ENCODE measurements around the gene TMED5. TPM values are rescaled to one million over a fixed set of nuclear protein-coding genes. Genes with fewer than 3 reads are reported as not detected.
"Not testable (repeated sequence)": the region's sequence is repeated elsewhere in the genome, so short reads cannot be mapped to it uniquely, and the experiment has no call there.

Gene TMED5
- total RNA-seq, 1 experiment from 2014 or later: 59.2 TPM

DNA sequence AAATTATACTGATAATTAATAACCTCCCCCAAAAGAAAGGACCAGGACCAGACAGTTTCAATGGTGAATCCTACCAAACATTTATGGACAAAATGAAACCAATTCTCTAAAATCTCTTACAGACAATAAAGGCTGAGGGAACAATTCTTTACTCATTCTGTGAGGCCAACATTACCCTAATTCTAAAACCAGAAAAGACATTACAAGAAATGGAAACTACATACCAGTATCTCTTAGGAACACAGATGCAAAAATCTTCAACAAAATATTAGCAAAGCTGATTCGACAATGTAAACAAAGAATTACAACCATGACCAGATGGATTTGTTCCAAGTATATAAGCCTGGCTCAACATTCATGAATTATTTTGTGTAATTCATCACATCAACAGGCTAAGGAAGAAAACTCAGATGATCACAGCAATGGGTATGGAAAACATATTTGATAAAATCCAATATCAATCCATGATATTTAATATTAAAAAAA, 8.6 kb downstream of the TMED5 start:
- Histone ChIP-seq H3K36me3 (ENCODE audit: low read depth, low read length) (peaks cover 38% of the 10 kb centered on the region), H3K9ac (ENCODE audit: low read length) (no peak overlapping the region), H3K79me2 (ENCODE audit: low read length) (peaks cover 96% of the 10 kb centered on the region), H4K20me1 (ENCODE audit: low read length) (peaks cover 48% of the 10 kb centered on the region), H2AFZ (ENCODE audit: low read length) (no peak overlapping the region), H3F3A (ENCODE audit: low read length, unreplicated experiment) (no peaks in the 10 kb centered on the region), H3K27ac (ENCODE audit: low read length) (no peak overlapping the region), H3K4me2 (ENCODE audit: low read length) (no peak overlapping the region), H3K4me1 (ENCODE audit: insufficient read depth, low read length) (no peaks in the 10 kb centered on the region; the same call in 1 of the 2 replicates), H3K9me2 (replicated peaks; ENCODE audit: low read length) (no peaks in the 10 kb centered on the region), H3K27me3 (ENCODE audit: low read length) (no peaks in the 10 kb centered on the region), H3K9me3 (ENCODE audit: low read length) (no peaks in the 10 kb centered on the region), H3K4me3 (ENCODE audit: low read length) (no peak overlapping the region)
- DNase-seq: no peak
- ATAC-seq: no peak
- CTCF ChIA-PET: no interaction called here
- TF ChIP-seq, protein P1, sequence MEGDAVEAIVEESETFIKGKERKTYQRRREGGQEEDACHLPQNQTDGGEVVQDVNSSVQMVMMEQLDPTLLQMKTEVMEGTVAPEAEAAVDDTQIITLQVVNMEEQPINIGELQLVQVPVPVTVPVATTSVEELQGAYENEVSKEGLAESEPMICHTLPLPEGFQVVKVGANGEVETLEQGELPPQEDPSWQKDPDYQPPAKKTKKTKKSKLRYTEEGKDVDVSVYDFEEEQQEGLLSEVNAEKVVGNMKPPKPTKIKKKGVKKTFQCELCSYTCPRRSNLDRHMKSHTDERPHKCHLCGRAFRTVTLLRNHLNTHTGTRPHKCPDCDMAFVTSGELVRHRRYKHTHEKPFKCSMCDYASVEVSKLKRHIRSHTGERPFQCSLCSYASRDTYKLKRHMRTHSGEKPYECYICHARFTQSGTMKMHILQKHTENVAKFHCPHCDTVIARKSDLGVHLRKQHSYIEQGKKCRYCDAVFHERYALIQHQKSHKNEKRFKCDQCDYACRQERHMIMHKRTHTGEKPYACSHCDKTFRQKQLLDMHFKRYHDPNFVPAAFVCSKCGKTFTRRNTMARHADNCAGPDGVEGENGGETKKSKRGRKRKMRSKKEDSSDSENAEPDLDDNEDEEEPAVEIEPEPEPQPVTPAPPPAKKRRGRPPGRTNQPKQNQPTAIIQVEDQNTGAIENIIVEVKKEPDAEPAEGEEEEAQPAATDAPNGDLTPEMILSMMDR (conservative IDR thresholded peaks at IDR 0.05; ENCODE audit: low read depth, low read length): no peak
- no peak for TF ChIP-seq EZH2 (IDR thresholded peaks at IDR 0.05; ENCODE audit: low read length, unreplicated experiment)
- no peak for TF ChIP-seq EZH2phosphoT487 (IDR thresholded peaks at IDR 0.05; ENCODE audit: borderline replicate concordance, low read length)
- intact Hi-C loops (cut with micrococcal nuclease): no loop called here
- POLR2A ChIA-PET (ENCODE audit: unreplicated experiment): no interaction called here
- no TSS peak for BruUV-seq (replicated peaks)

DNA sequence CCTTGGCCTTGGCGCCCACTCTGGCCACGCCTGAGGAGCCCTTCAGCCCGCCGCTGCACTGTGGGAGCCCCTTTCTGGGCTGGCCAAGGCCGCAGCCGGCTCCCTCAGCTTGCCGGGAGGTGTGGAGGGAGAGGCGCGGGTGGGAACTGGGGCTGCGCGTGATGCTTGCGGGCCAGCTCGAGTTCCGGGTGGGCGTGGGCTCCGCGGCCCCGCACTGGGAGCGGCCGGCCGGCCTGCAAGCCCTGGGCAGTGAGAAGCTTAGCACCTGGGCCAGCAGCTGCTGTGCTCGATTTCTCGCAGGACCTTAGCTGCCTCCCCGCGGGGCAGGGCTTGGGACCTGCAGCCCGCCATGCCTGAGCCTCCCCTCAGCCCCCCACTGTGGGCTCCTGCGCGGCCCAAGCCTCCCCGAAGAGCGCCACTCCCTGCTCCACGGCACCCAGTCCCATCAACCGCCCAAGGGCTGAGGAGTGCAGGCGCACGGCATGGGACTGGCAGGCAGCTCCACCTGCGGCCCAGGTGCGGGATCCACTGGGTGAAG, 10.0 kb downstream of the TMED5 start:
- H3K9me2 ChIP-seq (replicated peaks; ENCODE audit: low read length); BruUV-seq (replicated peaks); H3K4me2 ChIP-seq (ENCODE audit: low read length); H3K9me3 ChIP-seq (ENCODE audit: low read length); CTCF ChIA-PET; H3K27ac ChIP-seq (ENCODE audit: low read length); H3K9ac ChIP-seq (ENCODE audit: low read length); H3K4me1 ChIP-seq (ENCODE audit: insufficient read depth, low read length); H3K4me3 ChIP-seq (ENCODE audit: low read length); POLR2A ChIA-PET (ENCODE audit: unreplicated experiment); intact Hi-C loops (cut with micrococcal nuclease); H3F3A ChIP-seq (ENCODE audit: low read length, unreplicated experiment); H3K27me3 ChIP-seq (ENCODE audit: low read length); H2AFZ ChIP-seq (ENCODE audit: low read length); ATAC-seq; DNase-seq: not testable (repeated sequence)
- H3K79me2 ChIP-seq (ENCODE audit: low read length): peaks cover 97% of the 10 kb centered on the region
- peaks cover 36% of the 10 kb centered on the region for H4K20me1 ChIP-seq (ENCODE audit: low read length)
- H3K36me3 ChIP-seq (ENCODE audit: low read depth, low read length): peaks cover 31% of the 10 kb centered on the region

DNA sequence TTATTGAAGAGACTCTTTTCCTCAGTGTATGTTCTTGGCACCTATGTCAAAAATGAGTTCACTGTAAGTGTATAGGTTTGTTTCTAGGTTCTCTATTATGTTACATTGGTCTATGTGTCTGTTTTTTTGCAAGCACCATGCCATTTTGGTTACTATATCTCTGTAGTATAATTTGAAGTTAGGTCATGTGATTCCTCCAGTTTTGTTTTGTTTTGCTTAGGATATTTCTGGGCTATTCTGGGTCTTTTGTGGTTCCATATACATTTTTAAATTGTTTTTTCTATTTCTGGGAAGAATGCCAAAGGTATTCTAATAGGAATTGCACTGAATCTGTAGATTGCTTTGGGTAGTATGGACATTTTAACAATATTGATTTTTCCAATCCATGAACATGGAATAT, 13.2 kb downstream of the TMED5 start:
- peaks cover 19% of the 10 kb centered on the region for H4K20me1 ChIP-seq (ENCODE audit: low read length)
- H3K9ac ChIP-seq (ENCODE audit: low read length): no peak overlapping the region
- H3F3A ChIP-seq (ENCODE audit: low read length, unreplicated experiment): no peaks in the 10 kb centered on the region
- POLR2A ChIA-PET (ENCODE audit: unreplicated experiment): no interaction called here
- H3K9me2 ChIP-seq (replicated peaks; ENCODE audit: low read length): no peaks in the 10 kb centered on the region
- H3K27ac ChIP-seq (ENCODE audit: low read length): no peak overlapping the region
- H3K27me3 ChIP-seq (ENCODE audit: low read length): no peaks in the 10 kb centered on the region
- CTCF ChIA-PET: no interaction called here
- H3K4me1 ChIP-seq (ENCODE audit: insufficient read depth, low read length): no peaks in the 10 kb centered on the region; the same call in 1 of the 2 replicates
- H3K36me3 ChIP-seq (ENCODE audit: low read depth, low read length): peaks cover 26% of the 10 kb centered on the region
- DNase-seq: no peak
- no peak overlapping the region for H3K4me3 ChIP-seq (ENCODE audit: low read length)
- intact Hi-C loops (cut with micrococcal nuclease): no loop called here
- H3K79me2 ChIP-seq (ENCODE audit: low read length): peaks cover 97% of the 10 kb centered on the region
- H2AFZ ChIP-seq (ENCODE audit: low read length): no peak overlapping the region
- TF ChIP-seq EZH2 (IDR thresholded peaks at IDR 0.05; ENCODE audit: low read length, unreplicated experiment): no peak
- TF ChIP-seq, protein P1 (conservative IDR thresholded peaks at IDR 0.05; ENCODE audit: low read depth, low read length): no peak
- no peaks in the 10 kb centered on the region for H3K9me3 ChIP-seq (ENCODE audit: low read length)
- no TSS peak for BruUV-seq (replicated peaks)
- ATAC-seq: no peak
- no peak overlapping the region for H3K4me2 ChIP-seq (ENCODE audit: low read length)

DNA sequence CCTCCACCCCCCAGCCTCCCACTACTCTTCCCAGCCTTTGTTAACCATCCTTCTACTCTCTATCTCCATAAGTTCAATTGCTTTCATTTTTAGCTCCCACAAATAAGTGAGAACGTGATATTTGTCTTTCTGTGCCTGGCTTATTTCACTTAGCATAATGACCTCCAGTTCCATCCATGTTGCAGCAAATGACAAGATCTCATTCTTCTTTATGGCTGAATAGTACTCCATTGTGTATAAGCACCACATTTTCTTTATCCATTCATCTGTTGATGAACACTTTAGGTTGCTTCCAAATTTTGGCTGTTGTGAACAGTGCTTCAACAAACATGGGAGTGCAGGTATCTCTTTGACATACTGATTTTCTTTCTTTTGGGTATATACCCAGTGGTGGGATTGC, 14.3 kb downstream of the TMED5 start:
- H3K9me2 ChIP-seq (replicated peaks; ENCODE audit: low read length); intact Hi-C loops (cut with micrococcal nuclease); H3K9ac ChIP-seq (ENCODE audit: low read length); H3K4me3 ChIP-seq (ENCODE audit: low read length); H3K4me1 ChIP-seq (ENCODE audit: insufficient read depth, low read length); POLR2A ChIA-PET (ENCODE audit: unreplicated experiment); ATAC-seq; DNase-seq; H3K9me3 ChIP-seq (ENCODE audit: low read length); CTCF ChIA-PET; H3K27me3 ChIP-seq (ENCODE audit: low read length); H2AFZ ChIP-seq (ENCODE audit: low read length); H3K4me2 ChIP-seq (ENCODE audit: low read length); H3K27ac ChIP-seq (ENCODE audit: low read length); H3F3A ChIP-seq (ENCODE audit: low read length, unreplicated experiment): not testable (repeated sequence)
- H4K20me1 ChIP-seq (ENCODE audit: low read length): peaks cover 12% of the 10 kb centered on the region
- peaks cover 97% of the 10 kb centered on the region for H3K79me2 ChIP-seq (ENCODE audit: low read length)
- BruUV-seq (replicated peaks): TSS peak; percentile 10
- H3K36me3 ChIP-seq (ENCODE audit: low read depth, low read length): peaks cover 26% of the 10 kb centered on the region
